HG03521 (cell line): Measurements from ENCODE around the gene FLVCR1.
"Not testable (repeated sequence)": the region's sequence is repeated elsewhere in the genome, so short reads cannot be mapped to it uniquely, and the experiment has no call there.

ENCODE experiments used
- ATAC-seq: cut with Tn5 transposase; IDR thresholded peaks from one replicate; pipeline ENCODE4 v1.9.1; 2021; ENCODE audit warnings: mild to moderate bottlenecking, moderate library complexity; ENCODE audit not compliant: unreplicated experiment

Gene FLVCR1

DNA sequence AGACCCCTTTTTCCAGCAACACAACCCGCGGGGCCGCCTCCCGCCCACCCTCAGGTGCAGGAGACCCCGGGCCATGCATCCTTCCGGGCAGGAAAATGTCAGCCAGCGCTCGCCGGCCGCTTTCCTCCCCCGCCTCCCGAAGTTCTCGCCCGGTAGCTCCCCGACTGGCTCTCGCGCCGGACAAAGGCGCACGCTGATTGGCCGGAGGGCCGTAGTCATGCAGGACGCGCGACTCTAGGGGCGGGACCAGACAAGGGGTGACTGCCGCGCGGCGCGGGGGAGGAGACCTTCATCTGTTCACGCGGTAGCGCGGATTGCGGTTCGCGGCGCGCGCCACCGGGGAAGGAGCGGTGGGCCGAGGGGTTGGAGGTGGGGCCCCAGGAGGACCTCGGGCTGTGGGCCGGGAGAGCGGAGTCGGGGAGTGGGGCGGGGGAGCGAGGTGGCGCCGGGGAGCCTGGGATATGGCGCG lies at the start of gene FLVCR1:
Gene FLVCR1 (plus strand): TSS at position 284 of the 469 bp plus-strand sequence. CDS start 178 bp downstream, at position 462.
- ATAC-seq, result peak; percentile 97

DNA sequence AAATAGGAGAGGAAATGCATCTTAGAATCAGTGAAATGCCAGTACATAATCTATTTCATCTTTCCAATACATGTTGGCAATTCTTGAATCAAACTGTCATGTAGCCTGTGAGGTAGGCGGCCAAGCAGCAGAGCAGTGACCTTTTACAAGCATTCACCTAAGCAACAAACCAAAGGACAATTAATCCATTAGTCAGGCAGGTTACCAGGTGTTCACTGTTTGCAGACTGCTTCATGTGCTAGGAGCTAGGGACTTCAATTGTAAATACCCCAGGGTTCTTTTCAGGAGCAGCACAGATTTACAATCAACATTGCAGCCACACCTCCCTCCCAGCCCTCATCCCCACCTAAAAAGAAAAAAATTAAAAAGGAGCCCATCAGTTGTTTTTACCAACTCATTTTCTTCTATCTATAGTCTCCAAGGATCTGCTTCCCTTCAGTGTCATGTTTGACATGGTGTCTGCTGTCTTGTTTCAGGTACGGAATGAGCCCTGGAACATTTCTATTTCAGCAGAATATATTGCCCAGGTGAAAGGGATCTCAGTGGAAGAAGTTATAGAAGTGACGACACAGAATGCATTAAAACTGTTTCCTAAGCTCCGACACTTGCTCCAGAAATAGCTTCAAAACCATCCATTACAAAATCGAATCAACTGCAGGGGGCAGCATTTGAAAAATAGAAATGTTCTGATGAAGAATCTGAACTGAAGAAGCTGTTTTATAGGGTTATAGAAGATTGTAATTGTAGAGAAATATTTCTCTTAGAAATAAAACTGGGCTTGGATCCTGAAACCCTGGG lies 43.3 kb upstream of the FLVCR1 start:
- ATAC-seq, result no peak

GRCh38 chr1:212816567-212817278 lies 41.4 kb upstream of the FLVCR1 start:
- no peak for ATAC-seq

GRCh38 chr1:212819726-212820125 lies 38.3 kb upstream of the FLVCR1 start:
- no peak for ATAC-seq

- no peak for ATAC-seq
These were observed 37.1 kb upstream of the FLVCR1 start for GRCh38 chr1:212820969-212821368.

DNA sequence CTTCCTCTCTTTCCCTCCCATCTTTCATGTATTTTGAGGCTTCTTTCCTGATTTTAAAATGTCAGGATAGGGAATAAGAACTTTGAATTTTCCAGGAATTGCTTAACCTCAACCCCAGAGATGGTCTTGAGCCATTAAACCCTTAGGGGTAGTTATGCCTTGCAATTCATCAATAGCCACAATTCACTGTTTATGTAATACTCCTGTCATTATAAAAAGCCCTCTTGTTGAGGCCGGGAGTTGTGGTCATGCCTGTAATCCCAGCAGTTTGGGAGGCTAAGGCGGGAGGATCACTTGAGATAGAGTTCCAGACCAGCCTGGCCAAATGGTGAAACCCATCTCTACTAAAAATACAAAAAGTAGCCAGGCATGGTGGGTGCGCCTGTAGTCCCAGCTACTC lies 35.1 kb upstream of the FLVCR1 start:
- ATAC-seq, result no peak

GRCh38 chr1:212824201-212824600 lies 33.9 kb upstream of the FLVCR1 start:
- no peak for ATAC-seq

DNA sequence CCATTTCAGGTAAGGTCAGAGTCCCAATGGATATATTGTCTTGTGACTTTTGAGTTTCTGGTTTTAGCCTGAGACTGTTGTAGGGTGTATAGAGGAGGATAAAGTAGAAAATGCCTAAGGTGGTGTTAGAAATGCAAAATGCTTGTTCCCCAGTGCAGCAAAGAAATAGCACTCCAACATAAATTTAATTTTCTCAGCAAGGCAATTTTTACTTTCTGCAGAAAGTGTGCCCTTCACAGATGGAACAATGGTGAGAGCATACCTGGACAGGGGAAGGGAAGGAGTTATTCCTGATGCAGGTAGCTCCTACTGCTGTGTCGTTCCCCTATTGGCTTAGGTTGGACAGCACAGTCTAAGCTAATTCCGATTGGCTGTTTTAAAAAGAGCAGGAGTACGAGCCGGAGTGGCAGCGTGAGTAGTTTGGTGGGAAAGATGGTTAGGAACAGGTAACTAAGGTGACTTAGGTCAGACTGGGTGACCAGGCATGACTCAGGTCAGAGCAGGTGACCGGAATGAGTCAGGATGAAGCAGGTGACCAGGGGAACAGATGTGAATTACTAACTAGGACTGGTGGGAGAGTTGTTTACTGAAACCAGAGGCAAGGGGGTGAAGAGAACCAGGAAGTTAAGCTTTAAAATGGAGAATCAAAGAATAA lies 32.1 kb upstream of the FLVCR1 start:
- ATAC-seq, result no peak

- ATAC-seq, result no peak
These were observed 30.8 kb upstream of the FLVCR1 start for GRCh38 chr1:212827171-212827776.

DNA sequence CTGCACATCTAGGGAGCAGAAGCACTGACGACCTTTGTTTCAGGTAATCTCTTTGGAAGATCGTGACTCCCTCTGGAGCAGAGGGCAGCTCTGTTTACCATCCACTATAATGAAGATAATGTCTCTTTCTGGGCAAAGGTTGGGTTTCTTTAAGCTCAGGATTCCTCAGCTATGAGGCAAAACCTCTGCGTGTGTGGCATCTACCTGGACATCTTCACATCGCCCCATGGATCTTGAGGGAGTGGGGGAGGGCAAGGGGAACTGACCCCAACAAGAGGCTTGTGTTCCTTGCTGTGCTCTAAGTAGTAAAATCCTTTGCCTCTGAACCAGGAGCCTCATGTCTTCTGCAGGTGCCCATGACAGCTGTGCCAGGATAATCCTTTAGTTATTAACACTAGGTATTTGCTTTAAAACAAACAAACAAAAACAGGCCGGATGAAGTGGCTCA lies 30.2 kb upstream of the FLVCR1 start:
- no peak for ATAC-seq

GRCh38 chr1:212828395-212828794 lies 29.7 kb upstream of the FLVCR1 start:
- no peak for ATAC-seq

DNA sequence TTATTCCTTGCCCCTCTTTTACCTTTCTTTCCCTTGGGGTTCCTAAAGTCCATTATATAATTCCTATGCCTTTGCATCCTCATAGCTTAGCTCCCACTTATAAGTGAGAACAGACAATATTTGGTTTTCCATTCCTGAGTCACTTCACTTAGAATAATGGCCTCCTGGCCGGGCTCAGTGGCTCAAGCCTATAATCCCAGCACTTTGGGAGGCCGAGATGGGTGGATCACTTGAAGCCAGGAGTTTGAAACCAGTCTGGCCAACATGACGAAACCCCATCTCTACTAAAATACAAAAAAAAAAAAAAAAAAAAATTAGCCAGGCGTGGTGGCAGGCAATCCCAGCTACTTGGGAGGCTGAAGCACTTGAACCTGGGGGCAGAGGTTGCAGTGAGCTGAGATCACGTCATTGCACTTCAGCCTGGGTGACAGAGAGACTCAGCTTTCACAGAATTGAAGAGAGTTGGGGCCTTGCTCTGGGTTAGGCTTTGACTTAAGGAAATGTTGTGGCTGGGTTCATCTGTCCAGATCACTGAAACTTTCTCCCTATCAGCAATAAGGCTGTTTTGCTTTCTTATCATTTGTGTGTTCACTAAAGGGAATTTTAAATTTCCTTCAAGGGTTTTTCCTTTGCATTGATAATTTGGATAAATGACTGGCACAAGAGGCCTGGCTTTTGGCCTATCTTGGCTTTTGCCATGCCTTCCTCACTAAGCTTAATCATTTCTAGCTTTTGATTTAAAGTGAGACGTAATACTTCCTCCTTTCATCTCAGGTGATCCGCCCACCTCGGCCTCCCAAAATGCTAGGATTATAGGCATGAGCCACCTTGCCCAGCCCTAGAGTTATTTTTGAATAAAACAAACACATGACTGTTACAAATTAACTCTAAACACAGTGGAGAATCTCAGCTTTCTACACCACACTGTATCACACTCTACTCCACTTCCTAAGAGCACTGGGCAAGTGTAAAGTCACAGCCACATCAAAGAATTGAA lies 24.6 kb upstream of the FLVCR1 start:
- ATAC-seq, result peak; percentile 54

GRCh38 chr1:212838145-212838544 lies 19.9 kb upstream of the FLVCR1 start:
- ATAC-seq, result no peak

DNA sequence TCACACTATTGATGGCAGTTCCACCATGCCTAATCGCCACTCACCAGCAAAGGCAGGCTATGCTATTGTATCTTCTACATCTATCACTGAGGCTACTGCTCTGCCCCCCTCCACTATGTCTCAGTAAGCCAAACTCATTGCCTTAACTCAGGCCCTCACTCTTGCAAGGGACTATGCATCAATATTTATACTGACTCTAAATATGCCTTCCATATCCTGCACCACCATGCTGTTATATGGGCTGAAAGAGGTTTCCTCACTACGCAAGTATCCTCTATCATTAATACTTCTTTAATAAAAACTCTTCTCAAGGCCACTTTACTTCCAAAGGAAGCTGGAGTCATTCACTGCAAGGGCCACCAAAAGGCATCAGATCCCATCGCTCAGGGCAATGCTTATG lies 13.6 kb upstream of the FLVCR1 start:
- ATAC-seq, result not testable (repeated sequence)

DNA sequence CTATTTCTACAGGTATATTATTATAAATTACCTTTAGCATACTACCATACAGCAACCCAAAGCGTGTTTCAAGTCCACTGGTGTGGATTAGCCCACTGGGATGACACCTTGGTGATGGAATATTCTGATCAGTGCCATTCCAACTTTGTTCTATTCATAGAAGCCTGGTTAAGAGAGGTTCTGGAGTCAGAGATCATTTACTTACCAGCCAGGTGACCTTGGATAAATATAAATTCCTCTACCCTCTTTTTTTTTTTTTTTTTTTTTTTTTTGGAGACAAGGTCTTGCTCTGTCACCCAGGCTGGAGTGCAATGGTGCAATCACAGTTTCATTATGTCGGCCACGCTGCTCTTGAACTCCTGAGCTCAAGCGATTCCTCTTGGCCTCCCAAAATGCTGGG lies 10.5 kb upstream of the FLVCR1 start, which contains the start of gene SPATA45:
Gene SPATA45 (minus strand): TSS at position 101 of the 400 bp plus-strand sequence. CDS start 11,500 bp downstream, outside the sequence.
- ATAC-seq, result no peak

- no peak for ATAC-seq
These were observed 5.9 kb upstream of the FLVCR1 start for GRCh38 chr1:212852105-212852688.

- no peak for ATAC-seq
These were observed 4.4 kb upstream of the FLVCR1 start for GRCh38 chr1:212853658-212854057.

GRCh38 chr1:212856755-212857154 lies 1.3 kb upstream of the FLVCR1 start:
- no peak for ATAC-seq
